Keratinocyte (primary cell): ENCODE results near the gene RCVRN.

Source experiments
- EZH2 ChIP-seq: IDR thresholded peaks from one replicate; pipeline ENCODE4 v1.6.1; 2012; ENCODE audit warnings: inconsistent platforms, mild to moderate bottlenecking, low read length, moderate library complexity
- TF ChIP-seq, protein P1 (sequence below), 3 experiments: IDR thresholded peaks in 1 of 3; conservative IDR thresholded peaks in 1 of 3; optimal IDR thresholded peaks in 1 of 3; 2 replicates in 2 of 3; 3 replicates in 1 of 3; pipeline versions ENCODE3 to v1.5.1; 2011; ENCODE audit warnings: low read length in 3 of 3, mild to moderate bottlenecking in 3 of 3, moderate library complexity in 2 of 3, control low read depth in 1 of 3, inconsistent platforms in 1 of 3; ENCODE audit not compliant: insufficient read depth in 2 of 3; ENCODE audit errors: extremely low read depth in 1 of 3

DNA sequence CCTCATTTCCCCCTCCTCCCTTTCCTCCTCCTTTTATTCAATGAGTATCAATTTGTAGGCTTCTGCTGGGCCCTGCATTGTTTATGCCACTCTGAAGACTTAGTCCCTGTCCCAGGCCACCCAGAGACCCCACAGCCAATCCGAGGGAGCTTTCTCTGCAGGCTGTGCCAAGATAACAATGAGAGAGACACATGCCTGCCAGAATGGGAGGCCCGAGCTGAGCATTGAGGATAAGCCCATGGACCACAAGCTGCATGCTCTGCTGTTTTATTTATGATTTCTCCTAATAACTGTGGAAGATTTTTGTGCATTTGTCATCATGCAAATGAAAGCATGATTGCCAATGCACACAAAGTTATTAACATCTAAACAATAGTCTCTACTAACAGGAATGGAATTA is 3.0 kb downstream of the RCVRN start:
- TF ChIP-seq, protein P1, sequence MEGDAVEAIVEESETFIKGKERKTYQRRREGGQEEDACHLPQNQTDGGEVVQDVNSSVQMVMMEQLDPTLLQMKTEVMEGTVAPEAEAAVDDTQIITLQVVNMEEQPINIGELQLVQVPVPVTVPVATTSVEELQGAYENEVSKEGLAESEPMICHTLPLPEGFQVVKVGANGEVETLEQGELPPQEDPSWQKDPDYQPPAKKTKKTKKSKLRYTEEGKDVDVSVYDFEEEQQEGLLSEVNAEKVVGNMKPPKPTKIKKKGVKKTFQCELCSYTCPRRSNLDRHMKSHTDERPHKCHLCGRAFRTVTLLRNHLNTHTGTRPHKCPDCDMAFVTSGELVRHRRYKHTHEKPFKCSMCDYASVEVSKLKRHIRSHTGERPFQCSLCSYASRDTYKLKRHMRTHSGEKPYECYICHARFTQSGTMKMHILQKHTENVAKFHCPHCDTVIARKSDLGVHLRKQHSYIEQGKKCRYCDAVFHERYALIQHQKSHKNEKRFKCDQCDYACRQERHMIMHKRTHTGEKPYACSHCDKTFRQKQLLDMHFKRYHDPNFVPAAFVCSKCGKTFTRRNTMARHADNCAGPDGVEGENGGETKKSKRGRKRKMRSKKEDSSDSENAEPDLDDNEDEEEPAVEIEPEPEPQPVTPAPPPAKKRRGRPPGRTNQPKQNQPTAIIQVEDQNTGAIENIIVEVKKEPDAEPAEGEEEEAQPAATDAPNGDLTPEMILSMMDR (optimal IDR thresholded peaks at IDR 0.05 in 1 of 3, IDR thresholded peaks at IDR 0.05 in 1 of 3, conservative IDR thresholded peaks at IDR 0.05 in 1 of 3; ENCODE audit: extremely low read depth in 1 of 3, insufficient read depth in 2 of 3, low read length in 3 of 3), result no peak
- TF ChIP-seq EZH2, result no peak
